ENCODE measurements around the gene SHB.

- no peak for TF ChIP-seq CTCF (IDR thresholded peaks at IDR 0.05)
- no peak for TF ChIP-seq POLR2A (IDR thresholded peaks at IDR 0.05)
These were observed 115.7 kb downstream of the SHB start for GRCh38 chr9:37953206-37953774.
